HG03045 (cell line): ENCODE results near the gene CENPP.

Experiments used
- ATAC-seq: cut with Tn5 transposase; IDR thresholded peaks from one replicate; pipeline ENCODE4 v1.9.1; 2021; ENCODE audit warnings: mild to moderate bottlenecking, moderate library complexity; ENCODE audit not compliant: unreplicated experiment

CENPP gene

DNA sequence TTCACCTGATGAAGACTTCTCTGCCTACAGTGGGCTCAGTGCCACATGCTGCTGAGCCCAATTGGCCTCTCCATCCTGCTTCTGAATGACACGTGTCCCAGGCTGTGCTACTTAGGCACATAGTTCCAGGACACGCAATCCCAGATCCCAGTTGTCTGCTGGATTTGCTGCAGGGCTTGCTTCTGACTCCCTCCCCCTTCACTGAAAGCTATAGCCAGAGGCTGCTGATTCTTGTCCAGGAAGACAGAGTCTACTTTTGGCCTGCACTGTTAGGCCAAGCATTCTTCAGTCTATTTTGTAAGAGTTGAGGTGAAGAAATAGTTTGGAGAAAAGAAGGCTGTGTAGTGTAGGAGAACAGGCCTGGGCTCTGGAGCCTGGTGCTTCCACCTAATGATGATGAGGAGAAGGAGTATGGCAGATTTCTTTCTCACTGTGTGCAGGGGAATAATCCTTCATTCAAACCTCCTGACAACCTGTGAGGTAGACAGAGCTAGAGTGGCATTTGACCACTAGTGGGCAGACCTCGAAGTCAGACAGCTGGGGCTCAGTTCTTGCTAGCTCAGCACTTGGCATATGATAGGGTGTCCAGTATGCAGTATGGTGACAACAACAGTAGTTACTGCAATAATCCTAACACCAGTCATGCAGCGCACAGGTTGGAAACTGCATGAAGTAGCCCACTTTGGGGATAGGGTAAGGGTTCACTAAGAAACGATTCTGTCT, 176.1 kb downstream of the CENPP start:
- ATAC-seq, result no peak

DNA sequence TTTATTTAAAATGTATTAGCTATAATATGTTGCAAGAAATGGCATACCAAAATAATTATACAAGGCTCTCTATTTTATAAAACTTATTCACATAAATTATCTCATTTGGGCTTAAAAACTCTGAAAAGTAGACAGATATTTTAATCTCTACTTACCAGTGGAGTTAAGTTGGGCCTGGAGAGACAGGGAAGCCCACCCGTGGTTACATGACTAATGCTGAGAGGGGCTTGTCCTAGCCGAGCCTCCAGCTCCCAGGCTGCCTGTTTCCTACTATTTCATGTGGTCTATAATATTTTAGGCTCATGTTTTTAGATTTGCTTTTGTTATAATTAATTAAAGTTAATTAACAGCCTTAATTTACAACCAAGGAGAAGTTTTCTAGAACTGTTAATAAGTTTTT, 177.4 kb downstream of the CENPP start:
- no peak for ATAC-seq

DNA sequence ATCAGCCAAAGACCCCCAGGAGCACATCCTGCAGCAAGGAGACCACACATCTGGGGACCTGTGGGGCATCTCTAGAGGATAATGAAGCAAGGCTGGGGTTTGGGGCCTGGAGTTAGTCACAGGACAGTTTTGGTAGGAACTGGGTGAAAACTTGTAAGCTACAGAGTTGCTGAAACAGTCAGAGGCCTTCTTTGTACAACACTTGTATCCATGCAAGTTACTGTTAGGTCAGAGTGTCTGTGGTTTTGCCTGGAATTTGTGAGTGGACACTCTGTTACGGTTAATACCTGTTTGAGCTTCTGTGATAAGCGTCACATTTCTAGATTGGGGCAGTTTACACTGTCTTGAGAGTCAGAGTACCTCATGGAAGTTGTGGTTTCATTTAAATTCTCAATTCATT, 179.1 kb downstream of the CENPP start:
- ATAC-seq, result no peak

DNA sequence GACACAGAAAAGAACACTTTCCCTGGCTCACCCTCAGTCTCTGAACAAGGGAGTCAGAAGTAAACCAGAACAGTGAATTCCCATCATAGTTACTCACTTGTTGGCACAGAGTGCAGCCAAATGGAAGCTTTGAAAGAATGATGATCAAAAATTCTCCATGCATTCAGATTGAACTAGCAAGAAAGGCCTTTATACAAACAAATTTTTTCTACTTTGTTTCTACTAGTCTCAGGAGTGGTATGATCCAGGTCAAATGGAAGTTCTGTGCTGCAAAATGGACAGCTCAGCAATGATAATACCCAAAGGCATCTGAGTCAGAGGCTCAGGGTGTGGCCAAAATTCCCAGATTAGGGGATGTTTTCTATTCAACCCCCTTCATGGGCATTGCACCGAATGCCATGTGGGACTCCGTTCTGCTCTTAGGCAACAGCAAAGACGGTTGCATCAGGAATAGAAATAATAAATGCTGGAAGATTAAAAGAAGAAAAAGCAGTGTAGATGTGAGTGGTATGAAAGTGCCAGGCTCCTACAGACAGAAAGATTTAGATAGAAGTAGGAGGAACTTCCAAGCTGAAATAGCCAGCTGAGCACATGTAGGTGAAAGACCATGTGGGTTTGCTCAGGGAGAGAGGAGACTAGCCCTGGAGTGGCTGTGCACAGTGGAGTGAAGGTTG, 180.6 kb downstream of the CENPP start:
- ATAC-seq, result no peak

DNA sequence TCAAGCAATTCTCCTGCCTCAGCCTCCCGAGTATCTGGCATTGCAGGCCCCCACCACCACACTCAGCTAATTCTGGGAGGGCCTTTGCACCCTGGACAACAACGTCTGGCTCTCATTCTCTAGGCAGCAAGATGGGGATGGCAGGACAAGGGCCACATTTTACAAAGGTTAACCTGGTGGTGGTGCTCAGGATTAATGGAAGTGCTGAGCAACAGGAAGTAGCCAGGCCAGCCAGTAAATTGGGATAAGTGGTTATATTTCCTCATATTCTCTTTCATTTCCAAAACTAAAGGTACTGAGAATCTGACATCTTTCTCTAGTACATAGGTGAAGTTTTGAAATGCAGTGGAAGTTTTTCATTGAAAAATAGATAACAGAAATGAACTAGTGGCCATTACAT, 181.3 kb downstream of the CENPP start:
- no peak for ATAC-seq

DNA sequence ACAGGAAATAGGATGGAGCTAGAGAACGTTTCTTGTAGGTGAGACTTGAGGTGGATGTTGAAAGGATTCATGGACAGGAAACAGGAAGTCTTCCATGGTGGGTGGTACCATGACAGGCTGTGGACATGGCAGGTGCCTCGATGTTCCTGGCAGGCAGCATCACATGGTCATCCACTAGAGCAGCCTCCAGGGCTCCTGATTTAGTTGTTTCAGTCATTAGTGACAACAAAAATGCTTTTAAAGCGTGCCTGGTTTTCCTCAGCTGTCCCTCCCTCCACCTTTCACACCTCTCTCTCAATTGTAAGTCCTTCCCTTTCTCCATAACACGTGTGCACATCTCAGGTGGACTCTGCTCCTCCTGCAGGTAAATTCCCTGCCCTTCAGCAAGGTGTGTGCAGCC, 181.7 kb downstream of the CENPP start:
- no peak for ATAC-seq

DNA sequence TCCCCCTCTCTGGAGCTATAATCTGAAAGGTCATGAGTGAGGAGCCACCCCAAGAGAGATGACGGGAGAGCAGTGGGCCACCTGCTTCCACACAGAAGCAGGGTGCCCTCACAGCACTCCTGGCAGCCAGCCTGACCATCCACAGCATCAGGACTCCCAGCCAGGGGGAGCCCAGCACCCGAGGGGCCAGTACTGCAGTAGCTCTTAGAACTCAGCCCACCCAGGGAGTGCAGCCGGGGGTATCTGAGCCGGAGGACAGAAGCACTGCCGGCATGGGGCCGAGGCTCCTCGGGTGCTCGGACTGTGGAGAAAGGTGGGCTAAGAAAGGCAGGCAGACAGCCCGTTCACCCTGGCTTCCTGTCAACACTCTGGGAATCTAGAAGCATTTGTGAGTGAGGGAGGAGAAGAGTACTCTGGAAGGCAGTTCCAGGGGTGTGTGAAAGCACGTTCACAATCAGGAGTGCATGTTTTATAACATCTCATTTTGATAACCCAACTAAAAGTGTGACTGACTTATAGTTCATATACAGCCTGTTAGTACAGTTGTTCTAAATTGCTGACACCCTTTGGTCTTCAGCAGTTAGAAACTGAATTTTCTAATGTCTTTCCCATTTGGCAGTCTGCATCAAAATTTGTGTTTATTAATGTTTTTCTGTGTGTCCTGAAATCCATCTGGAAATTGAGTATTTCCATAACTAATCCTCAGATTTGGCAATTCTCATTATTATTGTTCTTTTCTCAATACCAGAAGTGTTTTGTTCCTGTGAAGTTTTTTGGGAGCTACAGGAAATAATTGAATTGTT, 182.5 kb downstream of the CENPP start:
- ATAC-seq, result no peak

DNA sequence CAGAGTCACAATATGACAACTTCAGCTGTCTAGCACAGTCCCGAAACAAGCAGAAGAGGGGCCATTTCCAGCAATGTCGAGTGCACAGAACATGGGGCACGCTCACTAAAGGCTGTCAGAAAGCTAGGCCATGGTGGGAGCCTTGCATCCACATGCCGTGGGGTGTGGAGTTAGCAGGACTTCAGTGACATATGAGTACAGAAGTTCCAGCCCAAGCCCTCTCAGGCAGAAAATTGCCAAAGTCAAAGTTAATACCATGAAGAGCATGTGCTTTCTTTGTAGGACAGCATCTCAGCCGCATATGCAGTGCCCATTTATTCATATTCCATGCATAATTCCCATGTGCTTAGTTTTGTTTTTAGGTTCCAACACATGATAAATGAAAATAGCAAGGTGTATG, 183.3 kb downstream of the CENPP start:
- ATAC-seq, result no peak

DNA sequence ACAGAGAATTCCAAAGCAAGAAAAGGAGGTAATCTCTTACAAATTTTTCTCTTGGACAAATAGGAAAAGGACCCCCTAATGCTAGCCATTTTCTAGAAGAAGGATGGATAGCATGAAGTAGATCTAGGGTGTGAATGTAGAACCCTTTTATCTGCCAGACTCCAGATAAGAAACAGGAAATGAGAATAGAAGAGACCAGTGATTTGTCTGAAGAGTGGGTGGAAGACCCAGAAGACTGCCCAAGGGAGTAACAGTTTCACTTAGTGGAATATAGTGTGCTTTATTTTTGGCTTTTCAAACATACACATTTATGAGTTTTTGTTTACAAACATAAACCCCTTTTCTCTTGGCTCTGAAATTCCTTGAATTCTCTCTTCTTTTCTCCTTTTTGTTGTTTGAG, 185.0 kb downstream of the CENPP start:
- ATAC-seq, result no peak

DNA sequence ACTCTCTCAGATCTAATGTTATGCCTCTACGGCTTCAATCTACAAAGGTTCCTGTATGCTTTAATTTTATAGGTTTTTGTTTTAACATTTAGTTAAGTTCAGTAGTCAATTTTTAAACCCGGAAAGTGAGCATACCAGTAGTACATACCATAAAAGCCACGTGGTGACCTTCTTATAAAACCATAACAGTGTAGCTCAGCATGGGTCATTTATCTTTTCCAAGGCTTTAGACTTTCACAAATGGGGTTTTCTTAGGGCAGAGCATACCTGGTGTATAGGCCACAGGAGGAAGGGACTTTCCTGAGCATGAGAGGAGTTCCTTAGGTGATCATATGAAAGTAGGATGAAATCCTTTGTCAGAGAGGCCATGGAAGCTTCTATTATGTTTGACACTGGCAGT, 186.9 kb downstream of the CENPP start:
- no peak for ATAC-seq

DNA sequence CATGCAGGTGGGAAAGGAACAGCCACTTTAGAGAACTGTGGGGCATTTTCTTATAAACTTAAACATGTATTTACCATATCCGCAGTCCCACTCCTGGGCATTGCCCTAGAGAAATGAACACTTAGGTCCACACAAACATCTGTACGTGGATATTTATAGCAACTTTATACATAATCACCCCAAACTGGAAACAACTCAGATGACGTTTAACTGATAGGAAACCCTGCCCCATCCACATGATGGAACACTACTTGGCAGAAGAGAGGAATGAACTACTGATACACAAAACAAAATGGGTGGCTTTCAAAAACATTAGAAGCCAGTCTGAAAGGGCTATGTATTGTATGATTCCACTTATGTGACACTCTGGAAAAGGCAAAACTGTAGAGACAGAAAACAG, 187.6 kb downstream of the CENPP start:
- no peak for ATAC-seq

DNA sequence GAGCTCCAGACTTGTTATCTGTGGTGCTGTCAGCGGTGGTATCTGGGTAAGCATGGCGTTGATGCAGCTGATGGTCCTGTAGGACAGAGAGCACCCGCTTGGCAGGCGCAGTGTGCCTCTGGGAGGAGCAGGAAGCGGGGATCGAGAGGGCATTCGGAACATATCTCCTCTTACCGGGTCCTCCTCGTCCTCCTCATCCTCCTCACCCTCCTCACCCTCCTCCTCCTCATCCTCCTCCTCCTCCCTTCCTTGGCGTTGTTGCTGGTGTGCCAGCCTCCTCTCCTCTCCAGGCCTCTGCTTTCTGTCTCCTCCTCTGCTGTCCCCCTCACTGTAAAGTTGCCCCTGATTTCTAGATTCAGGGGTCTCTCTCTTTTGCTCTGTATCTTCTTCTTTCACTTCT, 188.9 kb downstream of the CENPP start:
- no peak for ATAC-seq

DNA sequence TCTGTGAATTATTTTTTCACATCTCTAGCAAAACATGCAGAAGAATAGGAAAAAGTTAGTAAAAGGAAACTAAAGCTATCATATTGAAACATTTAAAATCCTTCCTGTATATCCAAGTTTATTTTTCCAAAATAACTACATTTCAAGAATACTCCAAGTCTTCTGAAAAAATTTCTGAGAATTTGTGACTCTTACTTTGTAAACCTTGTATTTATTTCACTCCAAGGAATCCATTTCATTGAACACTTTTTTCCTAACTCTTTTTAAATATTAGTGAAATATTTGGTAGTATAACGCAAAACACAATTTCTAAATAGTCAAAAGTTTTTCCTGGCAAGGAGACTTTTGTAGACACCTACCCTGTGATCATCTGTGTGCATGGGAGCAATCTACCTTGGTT, 190.8 kb downstream of the CENPP start:
- ATAC-seq, result no peak

DNA sequence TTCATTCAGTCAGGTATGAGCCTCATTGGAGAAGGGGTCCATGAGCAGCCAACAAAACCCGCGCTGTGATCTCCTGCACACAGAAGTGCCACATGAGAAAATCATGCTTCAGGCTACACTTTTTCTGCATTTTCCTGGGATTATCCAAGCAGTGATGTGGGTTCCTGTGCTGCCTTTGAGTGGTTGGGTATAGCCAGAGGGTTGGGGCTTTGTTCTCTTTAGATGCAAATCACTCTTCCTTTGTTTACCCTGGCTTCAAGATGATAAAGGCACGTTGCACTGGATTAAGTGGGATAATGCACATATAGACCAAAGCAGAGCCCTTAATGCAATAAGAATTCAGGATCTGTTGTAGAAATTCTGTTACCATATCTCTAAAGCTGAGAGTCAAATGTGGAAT, 191.3 kb downstream of the CENPP start:
- ATAC-seq, result no peak

DNA sequence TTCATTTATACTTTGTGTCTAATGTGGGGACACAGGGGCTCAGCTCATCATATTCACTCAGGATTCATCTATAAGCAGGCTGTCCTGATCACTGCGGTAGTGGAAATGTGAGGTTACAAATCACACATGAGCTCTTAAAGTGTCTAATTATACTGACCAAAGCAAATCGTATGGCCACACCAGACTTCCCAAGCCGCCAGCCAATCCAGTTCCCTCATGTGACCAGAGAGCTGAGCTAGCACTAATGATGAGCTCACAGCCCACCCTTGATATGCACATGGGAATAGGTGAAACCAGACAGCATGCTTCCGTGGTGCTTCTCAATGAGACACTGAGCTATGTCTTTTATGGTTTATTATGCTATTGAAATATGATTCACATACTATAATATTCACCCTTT, 192.4 kb downstream of the CENPP start:
- no peak for ATAC-seq

DNA sequence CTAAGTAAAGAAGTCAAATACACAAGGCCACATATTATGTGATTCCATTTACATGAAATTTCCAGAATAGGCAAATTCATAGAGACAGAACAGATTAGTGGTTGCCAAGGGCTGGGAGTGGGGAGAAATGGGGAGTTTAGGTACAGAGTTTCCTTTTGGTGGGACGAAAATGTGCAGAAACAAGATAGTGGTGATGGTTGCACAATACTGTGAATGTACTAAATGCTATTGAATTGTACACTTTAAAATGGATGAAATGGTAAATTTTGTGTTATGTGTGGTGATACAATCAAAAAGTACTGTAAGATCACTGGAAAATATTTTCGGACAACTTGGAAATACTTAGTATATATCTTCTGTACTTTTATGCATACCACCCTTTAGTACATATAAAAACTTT, 195.1 kb downstream of the CENPP start:
- no peak for ATAC-seq

DNA sequence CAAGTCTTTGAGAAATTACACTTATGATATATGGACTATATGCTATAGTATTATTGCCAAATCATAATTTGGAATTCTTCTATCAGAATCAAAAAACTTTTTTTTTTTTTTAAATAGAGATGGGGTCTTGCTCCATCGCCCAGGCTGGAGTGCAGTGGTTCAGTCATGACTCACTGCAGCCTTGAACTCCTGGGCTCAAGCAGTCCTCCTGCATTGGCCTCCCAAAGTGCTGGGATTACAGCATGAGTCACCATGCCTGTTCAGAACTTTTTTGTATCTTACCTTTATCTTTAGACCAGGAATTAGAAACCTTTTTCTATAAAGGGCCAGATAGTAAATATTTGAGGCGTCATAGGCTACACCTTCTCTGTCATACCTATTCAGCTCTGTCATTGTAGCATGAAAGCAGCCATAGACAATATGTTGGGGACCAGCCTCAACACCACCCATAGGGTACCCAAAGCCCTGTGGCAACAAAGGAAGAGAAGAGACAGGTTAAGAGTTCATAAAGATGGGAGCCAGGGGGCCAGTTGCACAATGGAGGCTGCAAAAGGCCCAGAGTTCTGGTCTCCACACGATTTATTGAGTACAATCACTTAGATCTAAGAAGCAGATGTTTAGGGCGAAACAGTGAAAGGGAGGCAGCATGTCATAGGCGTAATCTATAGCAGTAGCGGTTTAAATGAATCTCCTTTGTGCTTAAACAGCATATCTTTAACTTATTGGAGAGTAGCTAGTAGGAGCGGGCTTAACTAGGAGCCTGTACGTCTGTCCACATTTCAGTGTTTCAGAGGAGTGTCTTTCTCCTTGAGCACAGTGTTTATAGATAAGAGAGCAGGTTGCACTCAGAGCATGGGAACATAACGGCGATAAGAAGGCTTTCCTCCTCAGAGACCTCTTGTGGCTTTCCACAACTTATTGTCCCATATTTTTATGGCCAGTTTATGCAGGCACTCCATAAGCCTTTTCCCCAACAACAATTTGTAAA, 197.5 kb downstream of the CENPP start:
- no peak for ATAC-seq

DNA sequence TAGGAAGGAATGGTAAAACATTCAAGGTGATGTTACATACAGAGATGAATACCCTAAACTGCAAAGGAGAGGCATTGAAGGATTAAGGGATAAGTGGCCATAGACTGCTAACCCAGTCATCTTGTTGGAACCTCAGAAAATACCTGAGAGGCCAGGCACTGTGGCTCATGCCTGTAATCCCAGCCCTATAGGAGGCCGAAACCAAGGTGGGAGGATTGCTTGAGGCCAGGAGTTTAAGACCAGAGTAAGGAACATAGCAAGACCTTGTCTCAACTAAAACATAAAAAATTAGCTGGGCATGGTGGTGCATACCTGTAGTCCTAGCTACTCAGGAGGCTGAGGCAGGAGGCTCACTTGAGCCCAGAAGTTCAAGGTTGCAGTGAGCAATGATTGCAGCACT, 199.1 kb downstream of the CENPP start:
- ATAC-seq, result no peak

DNA sequence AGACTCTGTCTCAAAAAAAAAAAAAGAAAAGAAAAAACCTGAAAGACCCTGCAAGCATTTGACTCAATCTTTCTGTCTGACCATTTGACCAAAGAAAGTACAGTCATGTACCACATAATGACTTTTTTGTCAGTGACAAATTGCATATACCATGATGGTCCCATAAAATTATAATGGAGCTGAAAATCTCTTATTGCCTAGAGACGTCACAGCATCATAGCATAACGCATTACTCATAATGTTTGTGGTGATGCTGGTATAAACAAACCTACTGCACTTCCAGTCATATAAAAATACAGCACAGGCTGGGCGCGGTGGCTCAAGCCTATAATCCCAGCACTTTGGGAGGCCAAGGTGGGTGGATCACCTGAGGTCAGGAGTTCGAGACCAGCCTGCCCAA, 199.6 kb downstream of the CENPP start:
- ATAC-seq, result no peak

DNA sequence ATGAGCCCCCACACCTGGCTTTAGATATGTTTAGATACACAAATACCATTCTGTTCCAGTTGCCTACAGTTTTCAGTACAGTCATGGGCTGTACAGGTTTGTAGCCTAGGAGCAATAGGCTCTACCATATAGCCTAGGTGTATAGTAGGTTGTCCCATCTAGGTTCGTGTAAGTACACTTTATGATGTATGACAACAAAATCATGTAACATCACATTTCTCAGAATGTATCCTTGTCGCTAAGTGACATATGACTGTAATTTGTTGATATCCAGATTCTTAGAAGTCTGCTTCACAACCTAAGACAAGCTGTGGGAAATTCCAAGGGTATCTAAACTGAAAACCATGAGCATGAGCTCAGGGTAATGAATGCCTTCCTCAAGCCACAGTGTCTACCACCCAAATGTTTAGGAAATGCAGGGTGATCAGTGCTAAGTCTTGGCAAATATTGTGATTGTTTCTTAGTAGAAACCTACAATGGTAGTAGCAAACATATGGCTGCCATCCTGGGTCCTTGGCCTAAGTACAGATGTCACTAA, 201.6 kb downstream of the CENPP start:
- no peak for ATAC-seq
